CD8-positive, alpha-beta memory T cell (primary cell): ENCODE results near the gene KLF1. TPM values are rescaled to one million over a fixed set of nuclear protein-coding genes. Genes with fewer than 3 reads are reported as not detected.

ENCODE experiments used
- CTCF ChIA-PET: fragments of 350-600 bp; sonication (Branson Sonifier 250); formaldehyde crosslinking; loops from one replicate; lab custom pipeline; 2021; ENCODE audit warnings: antibody characterized with exemption; lab: Charles Lee
- POLR2A ChIA-PET: fragments of 350-600 bp; sonication (Branson Sonifier 250); formaldehyde crosslinking; loops from one replicate; lab custom pipeline; 2021; ENCODE audit warnings: antibody characterized with exemption; lab: Charles Lee
- DNase-seq, 5 donors: peaks; one replicate each; pipeline versions ENCODE4 v3.0.0 to v3.0.0-alpha.2; 2020 to 2022; ENCODE audit warnings: mixed read lengths in 1 of 5
- H3K27ac ChIP-seq: one replicate; pipeline ENCODE4 v1.7.0; 2013; ENCODE audit warnings: low read depth, mild to moderate bottlenecking, low read length, moderate library complexity
- H3K27me3 ChIP-seq: 2 replicates; pipeline ENCODE4 v1.7.0; 2013; ENCODE audit warnings: low read length, mild to moderate bottlenecking; ENCODE audit not compliant: insufficient read depth, poor library complexity, severe bottlenecking
- H3K36me3 ChIP-seq: 2 replicates; pipeline ENCODE4 v1.7.0; 2013; ENCODE audit warnings: mild to moderate bottlenecking, low read length, moderate library complexity; ENCODE audit not compliant: insufficient read depth
- H3K4me1 ChIP-seq: 2 replicates; pipeline ENCODE4 v1.7.0; 2013; ENCODE audit warnings: mild to moderate bottlenecking, low read length, moderate library complexity; ENCODE audit not compliant: insufficient read depth
- H3K4me3 ChIP-seq: 2 replicates; pipeline ENCODE4 v1.7.0; 2013; ENCODE audit warnings: mild to moderate bottlenecking, low read length
- H3K9me3 ChIP-seq: 2 replicates; pipeline ENCODE4 v1.7.0; 2013; ENCODE audit warnings: mild to moderate bottlenecking, low read length
- H3K27ac Mint-ChIP-seq, 8 donors: one replicate each; pipeline ENCODE4 v1.8.0; 2020 to 2021; ENCODE audit warnings: mixed read lengths in 8 of 8, mild to moderate bottlenecking in 6 of 8, inconsistent platforms in 3 of 8, moderate library complexity in 3 of 8
- H3K27me3 Mint-ChIP-seq, 2 donors: one replicate each; pipeline ENCODE4 v1.8.0; 2020 to 2021; ENCODE audit warnings: mixed read lengths in 2 of 2, mild to moderate bottlenecking in 1 of 2, moderate library complexity in 1 of 2
- H3K36me3 Mint-ChIP-seq, 3 donors: one replicate each; pipeline ENCODE4 v1.8.0; 2020 to 2021; ENCODE audit warnings: mixed read lengths in 3 of 3, inconsistent platforms in 1 of 3, mild to moderate bottlenecking in 1 of 3
- H3K4me1 Mint-ChIP-seq, 3 donors: one replicate each; pipeline ENCODE4 v1.8.0; 2020 to 2021; ENCODE audit warnings: mixed read lengths in 3 of 3, inconsistent platforms in 1 of 3, mild to moderate bottlenecking in 1 of 3
- H3K4me3 Mint-ChIP-seq, 7 donors: one replicate each; pipeline ENCODE4 v1.8.0; 2020 to 2021; ENCODE audit warnings: mixed read lengths in 7 of 7, mild to moderate bottlenecking in 6 of 7, moderate library complexity in 4 of 7, inconsistent platforms in 2 of 7
- H3K9me3 Mint-ChIP-seq, 5 donors: one replicate each; pipeline ENCODE4 v1.8.0; 2020 to 2022; ENCODE audit warnings: mixed read lengths in 5 of 5, mild to moderate bottlenecking in 3 of 5, moderate library complexity in 2 of 5, inconsistent platforms in 1 of 5
- polyA plus RNA-seq: library from polyadenylated mRNA; unstranded; fragments of 300-500 nt; fragmentation: Illumina TruSeq; gene quantifications from one replicate; pipeline ENCODE4 v1.2.3, GENCODE V29; 2021
- total RNA-seq, 2 experiments: library from RNA; stranded (reverse); gene quantifications; one replicate each; pipeline ENCODE4 v1.2.3, GENCODE V29; 2021

The KLF1 gene
- total and polyA plus RNA-seq, 3 experiments from 2014 or later: 0.84 to 0.90 TPM; not detected in 1

DNA sequence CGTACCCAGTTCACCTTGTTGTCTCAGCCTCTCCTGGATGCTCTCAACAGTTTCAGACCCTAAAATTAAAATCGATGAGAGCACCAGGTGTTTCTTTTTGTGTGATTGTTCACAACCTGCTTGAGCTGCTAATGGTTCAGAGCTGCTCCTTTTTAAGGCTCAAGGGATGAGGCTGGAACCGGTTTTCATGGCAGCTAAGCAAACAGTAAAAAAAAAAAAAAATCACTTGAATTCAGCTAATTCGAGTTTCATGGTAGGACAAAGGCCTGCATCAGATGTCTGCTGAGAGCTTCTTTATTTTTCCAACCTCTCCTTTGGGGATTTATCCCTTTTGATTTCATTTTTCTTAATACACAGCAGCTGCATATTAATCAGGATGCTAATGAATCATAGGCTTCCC lies 25.6 kb upstream of the KLF1 start:
- Histone ChIP-seq H3K9me3 (no peaks in the 10 kb centered on the region), H3K4me3 (no peak overlapping the region), H3K36me3 (no peaks in the 10 kb centered on the region), H3K27ac (no peak overlapping the region), H3K4me1 (peaks cover 22% of the 10 kb centered on the region), H3K27me3 (no peaks in the 10 kb centered on the region)
- ChIA-PET CTCF (interaction anchor here (1.3 to 2.8 kb wide), 3 partner anchors 22 to 53 kb away, joined by 3 to 10 read pairs (median 10); partner anchors contain the start of gene GCDH), POLR2A (no interaction called here)
- H3K9me3 Mint-ChIP-seq: no peaks in the 10 kb centered on the region
- no peaks in the 10 kb centered on the region for H3K36me3 Mint-ChIP-seq
- peak overlapping the region in 1 of 8 donors; percentile 69 for H3K27ac Mint-ChIP-seq
- DNase-seq: no peak
- peaks cover 19 to 29% (median 20%) of the 10 kb centered on the region in 3 donors for H3K4me1 Mint-ChIP-seq
- H3K4me3 Mint-ChIP-seq: no peak overlapping the region
- H3K27me3 Mint-ChIP-seq: peaks cover 0 to 2% of the 10 kb centered on the region in 2 donors

DNA sequence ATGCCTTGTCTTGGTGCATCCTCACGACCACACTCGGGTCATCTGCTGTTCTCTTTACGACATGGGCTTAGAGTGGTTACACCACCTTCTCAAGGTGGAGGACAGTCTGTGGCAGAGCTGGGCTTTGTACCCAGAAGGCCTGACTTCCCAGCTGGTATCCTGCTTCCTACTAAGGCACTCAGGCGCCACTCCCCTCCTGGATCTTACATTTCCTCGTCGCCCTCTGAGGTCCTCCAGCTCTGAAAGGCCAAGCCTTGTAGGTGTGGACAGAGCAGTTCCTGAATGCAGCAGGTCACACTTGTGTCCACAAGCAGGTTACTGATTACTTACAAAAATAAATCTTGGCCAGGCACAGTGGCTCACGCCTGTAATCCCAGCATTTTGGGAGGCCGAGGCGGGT lies 20.2 kb upstream of the KLF1 start:
- ChIA-PET CTCF (interaction anchor here (1.2 to 1.9 kb wide), 2 partner anchors 22 to 59 kb away, joined by 3 to 5 read pairs; no protein-coding TSS in a partner anchor), POLR2A (no interaction called here)
- Mint-ChIP-seq H3K4me3 (no peak overlapping the region), H3K36me3 (peaks cover 0 to 2% (median 0%) of the 10 kb centered on the region in 3 donors), H3K9me3 (no peaks in the 10 kb centered on the region), H3K27ac (no peak overlapping the region), H3K4me1 (no peaks in the 10 kb centered on the region), H3K27me3 (no peaks in the 10 kb centered on the region)
- H3K36me3 ChIP-seq: no peaks in the 10 kb centered on the region
- no peaks in the 10 kb centered on the region for H3K27me3 ChIP-seq
- H3K27ac ChIP-seq: no peak overlapping the region
- H3K9me3 ChIP-seq: no peaks in the 10 kb centered on the region
- no peaks in the 10 kb centered on the region for H3K4me1 ChIP-seq
- H3K4me3 ChIP-seq: no peak overlapping the region
- DNase-seq: no peak

DNA sequence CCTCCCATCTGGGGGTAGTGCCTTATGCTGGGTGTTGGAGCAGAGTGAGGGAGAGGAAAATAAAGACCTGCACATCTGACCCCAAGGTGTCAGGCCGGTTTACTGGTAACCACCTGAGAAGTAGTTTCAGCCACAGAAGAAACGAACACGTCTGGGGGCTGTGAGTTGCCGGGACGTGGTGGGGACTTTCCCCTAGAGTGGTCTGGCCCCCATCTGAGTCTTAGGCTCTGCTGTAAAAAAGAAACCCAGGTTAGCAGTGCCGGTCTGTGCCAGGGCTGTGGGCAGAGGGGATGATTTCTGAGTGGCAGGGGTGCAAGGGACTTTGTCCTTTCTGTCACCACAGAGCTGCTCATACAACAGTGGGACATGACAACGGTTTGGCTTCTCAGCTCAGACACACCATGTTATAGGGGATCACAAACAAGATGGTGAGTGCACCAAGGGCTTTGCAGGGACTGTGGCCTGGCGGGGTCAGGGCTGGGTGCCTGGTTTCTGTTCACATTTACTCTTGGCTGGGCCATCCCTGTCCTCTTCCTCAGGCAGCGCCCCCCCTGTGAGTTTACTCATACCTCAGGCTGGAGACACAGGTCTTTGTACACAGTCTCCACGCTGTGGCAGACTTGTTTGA lies 13.0 kb upstream of the KLF1 start:
- H3K4me1 ChIP-seq: no peaks in the 10 kb centered on the region
- Mint-ChIP-seq H3K27me3 (no peaks in the 10 kb centered on the region), H3K27ac (peak overlapping the region in 3 of 8 donors; percentile 46 to 74 (median 71)), H3K4me3 (no peak overlapping the region), H3K4me1 (no peaks in the 10 kb centered on the region), H3K36me3 (peaks cover 7 to 49% (median 7%) of the 10 kb centered on the region in 3 donors), H3K9me3 (no peaks in the 10 kb centered on the region)
- no peaks in the 10 kb centered on the region for H3K9me3 ChIP-seq
- H3K27ac ChIP-seq: no peak overlapping the region
- H3K4me3 ChIP-seq: no peak overlapping the region
- H3K27me3 ChIP-seq: no peaks in the 10 kb centered on the region
- H3K36me3 ChIP-seq: peaks cover 6% of the 10 kb centered on the region
- no peak for DNase-seq
- POLR2A ChIA-PET: no interaction called here
- CTCF ChIA-PET: interaction anchor here (1.2 to 1.7 kb wide), 4 partner anchors 9 to 65 kb away, joined by 3 to 5 read pairs (median 4); partner anchors contain the start of gene GCDH

DNA sequence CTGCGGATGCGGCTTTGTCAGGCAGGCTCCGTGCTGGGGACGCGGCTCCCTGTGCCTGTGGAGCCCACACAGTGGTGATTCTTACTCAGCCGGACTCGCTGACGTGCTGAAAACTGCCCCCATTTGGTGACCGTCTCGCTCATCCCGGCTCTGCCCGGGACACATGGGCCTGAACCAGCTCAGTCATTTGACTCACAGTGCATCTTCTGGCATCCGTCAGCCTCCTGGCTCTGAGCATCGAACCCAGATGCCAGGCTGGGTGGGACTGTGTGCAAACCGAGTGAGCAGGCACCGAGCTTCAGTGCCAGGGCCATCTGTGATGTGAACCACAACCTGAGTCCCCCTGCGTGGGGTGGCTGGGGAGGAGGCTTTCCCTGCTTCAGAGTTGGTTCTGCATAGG lies 9.5 kb upstream of the KLF1 start:
- peaks cover 14% of the 10 kb centered on the region for H3K36me3 ChIP-seq
- no peak overlapping the region for H3K27ac ChIP-seq
- POLR2A ChIA-PET: no interaction called here
- H3K9me3 Mint-ChIP-seq: no peaks in the 10 kb centered on the region
- H3K27me3 ChIP-seq: no peaks in the 10 kb centered on the region
- H3K4me3 Mint-ChIP-seq: peak overlapping the region in 1 of 7 donors; percentile 34
- peaks cover 7 to 18% (median 12%) of the 10 kb centered on the region in 3 donors for H3K4me1 Mint-ChIP-seq
- H3K4me3 ChIP-seq: no peak overlapping the region
- CTCF ChIA-PET: interaction anchor here (0.8 to 1.6 kb wide), 2 partner anchors 11 to 17 kb away, joined by 3 to 4 read pairs; no protein-coding TSS in a partner anchor
- no peaks in the 10 kb centered on the region for H3K27me3 Mint-ChIP-seq
- DNase-seq: no peak
- H3K4me1 ChIP-seq: peaks cover 8% of the 10 kb centered on the region
- H3K36me3 Mint-ChIP-seq: peaks cover 11 to 67% (median 14%) of the 10 kb centered on the region in 3 donors
- H3K9me3 ChIP-seq: no peaks in the 10 kb centered on the region
- no peak overlapping the region for H3K27ac Mint-ChIP-seq

DNA sequence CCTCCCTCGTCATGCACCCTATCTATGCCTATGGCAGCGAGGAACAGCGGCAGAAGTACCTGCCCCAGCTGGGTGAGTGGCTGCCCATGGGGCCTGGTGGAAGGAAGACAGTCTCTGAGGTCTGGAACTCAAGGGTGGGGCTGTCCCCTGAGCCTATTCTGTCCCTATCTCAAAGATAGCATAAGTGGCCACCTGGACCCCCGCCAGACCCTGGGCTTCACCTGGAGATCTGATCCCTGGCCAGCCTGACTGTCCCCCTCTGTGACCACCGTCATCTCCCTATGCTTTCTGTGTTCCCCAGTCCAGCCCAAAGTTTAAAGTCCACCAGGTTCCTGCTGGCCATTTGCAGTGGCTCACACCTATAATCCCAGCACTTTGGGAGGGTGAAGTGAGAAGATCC lies 6.6 kb upstream of the KLF1 start:
- peaks cover 11 to 52% (median 12%) of the 10 kb centered on the region in 3 donors for H3K36me3 Mint-ChIP-seq
- no peaks in the 10 kb centered on the region for H3K9me3 Mint-ChIP-seq
- Histone ChIP-seq H3K4me3 (no peak overlapping the region), H3K36me3 (peaks cover 14% of the 10 kb centered on the region), H3K4me1 (peaks cover 12% of the 10 kb centered on the region), H3K27me3 (no peaks in the 10 kb centered on the region), H3K27ac (no peak overlapping the region), H3K9me3 (no peaks in the 10 kb centered on the region)
- peak overlapping the region in 2 of 8 donors; percentile 24 to 60 for H3K27ac Mint-ChIP-seq
- CTCF ChIA-PET: interaction anchor here (1.7 kb wide), 1 partner anchor 72 kb away, joined by 5 read pairs; no protein-coding TSS in a partner anchor
- DNase-seq: no peak
- H3K4me1 Mint-ChIP-seq: peaks cover 20 to 38% (median 25%) of the 10 kb centered on the region in 3 donors
- H3K4me3 Mint-ChIP-seq: peak overlapping the region; percentile 34 to 78 (median 53)
- POLR2A ChIA-PET: no interaction called here
- peaks cover 0 to 4% of the 10 kb centered on the region in 2 donors for H3K27me3 Mint-ChIP-seq

DNA sequence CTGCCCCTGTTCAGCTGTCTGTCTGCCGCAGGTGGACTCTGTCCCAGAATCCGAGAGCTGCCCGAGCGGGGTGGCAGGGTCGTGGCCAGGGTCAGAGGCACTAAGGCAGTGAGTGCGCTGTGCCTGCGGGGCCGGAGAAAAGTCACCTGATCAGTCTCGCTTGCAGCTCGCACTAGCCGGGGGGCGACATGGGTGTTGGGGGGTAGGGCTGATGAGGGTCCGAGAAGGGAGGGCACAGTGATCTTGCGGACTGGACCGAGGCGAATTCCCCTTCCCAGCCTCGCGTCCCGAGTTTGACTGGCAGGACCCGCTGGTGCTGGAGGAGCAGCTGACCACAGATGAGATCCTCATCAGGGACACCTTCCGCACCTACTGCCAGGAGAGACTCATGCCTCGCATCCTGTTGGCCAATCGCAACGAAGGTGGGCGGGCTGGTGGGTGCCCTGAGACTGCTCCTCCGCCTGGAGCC lies 4.6 kb upstream of the KLF1 start:
- no peaks in the 10 kb centered on the region for H3K27me3 ChIP-seq
- peaks cover 7% of the 10 kb centered on the region for H3K36me3 ChIP-seq
- H3K27ac ChIP-seq: peak overlapping the region; percentile 69
- H3K4me3 ChIP-seq: peak overlapping the region; percentile 87
- CTCF ChIA-PET: interaction anchor here (1.3 to 2.2 kb wide), 6 partner anchors 18 to 126 kb away, joined by 3 to 26 read pairs (median 6); no protein-coding TSS in a partner anchor
- Mint-ChIP-seq H3K36me3 (peaks cover 4 to 36% (median 7%) of the 10 kb centered on the region in 3 donors), H3K9me3 (no peaks in the 10 kb centered on the region), H3K27me3 (peaks cover 0 to 4% of the 10 kb centered on the region in 2 donors), H3K27ac (peak overlapping the region; percentile 82 to 99 (median 98)), H3K4me3 (peak overlapping the region; percentile 93 to 100 (median 98)), H3K4me1 (peaks cover 21 to 40% (median 25%) of the 10 kb centered on the region in 3 donors)
- POLR2A ChIA-PET: interaction anchor here (0.6 to 1.8 kb wide), 9 partner anchors 10 to 222 kb away, joined by 3 to 20 read pairs (median 5); partner anchors contain the start of genes CALR, DNASE2, JUNB and SYCE2
- DNase-seq: no peak
- no peaks in the 10 kb centered on the region for H3K9me3 ChIP-seq
- peaks cover 12% of the 10 kb centered on the region for H3K4me1 ChIP-seq

DNA sequence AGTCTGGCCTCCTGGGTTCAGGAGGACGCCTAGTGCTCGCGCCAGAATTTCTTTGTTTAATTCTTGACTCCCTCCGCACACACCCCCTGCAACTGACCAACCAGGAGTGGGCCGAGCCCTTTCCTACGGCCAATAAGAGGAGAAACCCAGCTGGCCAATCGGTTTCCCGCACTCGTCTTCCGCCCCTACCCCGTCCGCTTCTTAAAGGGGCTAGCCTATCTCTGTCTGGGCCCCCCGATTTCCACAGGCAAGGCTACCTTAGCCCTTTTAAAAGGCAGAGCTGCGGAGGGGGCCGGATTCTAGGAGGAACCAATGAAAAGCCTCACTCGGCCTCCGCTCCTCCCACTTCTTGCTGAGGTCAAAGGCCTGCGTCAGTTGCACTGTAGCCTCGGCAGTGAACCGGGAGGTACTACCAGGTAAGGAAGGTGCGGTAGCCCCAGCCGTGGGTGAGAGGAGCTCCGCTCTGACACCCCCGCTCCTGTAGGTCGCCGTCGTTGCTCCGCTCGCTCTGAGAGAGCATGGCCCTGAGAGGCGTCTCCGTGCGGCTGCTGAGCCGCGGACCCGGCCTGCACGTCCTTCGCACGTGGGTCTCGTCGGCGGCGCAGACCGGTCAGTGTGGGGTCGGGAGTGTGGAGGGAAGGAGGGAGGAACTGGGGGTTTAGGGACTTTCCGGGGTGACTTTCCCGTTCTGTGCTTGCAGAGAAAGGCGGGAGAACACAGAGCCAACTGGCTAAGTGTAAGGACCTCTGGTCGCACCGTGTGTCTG lies 4.0 kb upstream of the KLF1 start, which contains the start of gene GCDH:
Gene GCDH, plus strand, starts transcription at position 374 of the 766 bp plus-strand sequence. Its CDS starts 145 bp downstream, at position 519.
- CTCF ChIA-PET: interaction anchor here (0.7 to 2.2 kb wide), 15 partner anchors 8 to 219 kb away, joined by 3 to 26 read pairs (median 4); partner anchors contain the start of genes DNASE2 and RAD23A
- Histone ChIP-seq H3K9me3 (no peaks in the 10 kb centered on the region), H3K27me3 (no peaks in the 10 kb centered on the region), H3K4me3 (peak within 1 kb of the TSS; percentile 87), H3K27ac (peak within 1 kb of the TSS; percentile 69), H3K4me1 (peaks cover 12% of the 10 kb centered on the region), H3K36me3 (peaks cover 7% of the 10 kb centered on the region)
- DNase-seq: peak; percentile 92 to 98 (median 97)
- H3K4me1 Mint-ChIP-seq: peaks cover 25 to 45% (median 27%) of the 10 kb centered on the region in 3 donors
- H3K9me3 Mint-ChIP-seq: no peaks in the 10 kb centered on the region
- peak within 1 kb of the TSS; percentile 93 to 100 (median 98) for H3K4me3 Mint-ChIP-seq
- POLR2A ChIA-PET: interaction anchor here (0.6 to 1.8 kb wide), 17 partner anchors 10 to 728 kb away, joined by 3 to 20 read pairs (median 4); partner anchors contain the start of genes CALR, DNASE2, FARSA and JUNB
- peaks cover 0 to 4% of the 10 kb centered on the region in 2 donors for H3K27me3 Mint-ChIP-seq
- peaks cover 4 to 32% (median 7%) of the 10 kb centered on the region in 3 donors for H3K36me3 Mint-ChIP-seq
- H3K27ac Mint-ChIP-seq: peak within 1 kb of the TSS; percentile 82 to 99 (median 98)
